ENCODE measurements around the gene HCRTR2.
"Not testable (repeated sequence)": the region's sequence is repeated elsewhere in the genome, so short reads cannot be mapped to it uniquely, and the experiment has no call there.

The HCRTR2 gene

GRCh38 chr6:55220961-55221360, 46.6 kb downstream of the HCRTR2 start:
- no peak for DNase-seq

GRCh38 chr6:55227862-55228261, 53.5 kb downstream of the HCRTR2 start:
- DNase-seq, result no peak

GRCh38 chr6:55239099-55239498, 64.8 kb downstream of the HCRTR2 start:
- no peak for DNase-seq

- not testable (repeated sequence) for DNase-seq
Measured at GRCh38 chr6:55240975-55241605, 66.8 kb downstream of the HCRTR2 start.

- DNase-seq, result no peak
Measured at GRCh38 chr6:55250400-55250799, 76.1 kb downstream of the HCRTR2 start.

- DNase-seq, result no peak
Measured at GRCh38 chr6:55255113-55255512, 80.8 kb downstream of the HCRTR2 start.

- no peak for DNase-seq
Measured at GRCh38 chr6:55260181-55260580, 85.9 kb downstream of the HCRTR2 start.

GRCh38 chr6:55265409-55266114, 91.2 kb downstream of the HCRTR2 start:
- no peak for DNase-seq

- DNase-seq, result no peak
Measured at GRCh38 chr6:55266896-55267295, 92.6 kb downstream of the HCRTR2 start.

- DNase-seq, result no peak
Measured at GRCh38 chr6:55276745-55277530, 102.6 kb downstream of the HCRTR2 start.

- no peak for DNase-seq
Measured at GRCh38 chr6:55277646-55278045, 103.3 kb downstream of the HCRTR2 start.

- DNase-seq, result no peak
Measured at GRCh38 chr6:55281215-55281614, 106.9 kb downstream of the HCRTR2 start.

GRCh38 chr6:55282115-55282514, 107.8 kb downstream of the HCRTR2 start:
- DNase-seq, result no peak

GRCh38 chr6:55286824-55287223, 112.5 kb downstream of the HCRTR2 start:
- no peak for DNase-seq

GRCh38 chr6:55290736-55291135, 116.4 kb downstream of the HCRTR2 start:
- DNase-seq, result no peak

GRCh38 chr6:55293116-55293515, 118.8 kb downstream of the HCRTR2 start:
- DNase-seq, result no peak

- not testable (repeated sequence) for DNase-seq
Measured at GRCh38 chr6:55297214-55297613, 122.9 kb downstream of the HCRTR2 start.

- DNase-seq, result no peak
Measured at GRCh38 chr6:55299286-55299985, 125.1 kb downstream of the HCRTR2 start.

GRCh38 chr6:55304747-55305146, 130.4 kb downstream of the HCRTR2 start:
- DNase-seq, result no peak

GRCh38 chr6:55319961-55320695, 145.8 kb downstream of the HCRTR2 start:
- DNase-seq, result no peak

GRCh38 chr6:55320696-55321086, 146.4 kb downstream of the HCRTR2 start:
- DNase-seq, result no peak

GRCh38 chr6:55327169-55327568, 152.9 kb downstream of the HCRTR2 start, which contains the start of gene GFRAL:
Gene GFRAL, plus strand, starts transcription at chr6:55327469. Its CDS starts 86 bp downstream, at chr6:55327555.
- DNase-seq, result no peak

Measured in stimulated activated CD4-positive, alpha-beta T cell treated with anti-CD3 and anti-CD28 coated beads, Interleukin-2, amount 100 ng/mL, for 24 hours (primary cell).